ENCODE results near the gene FAM222A.

FAM222A gene

DNA sequence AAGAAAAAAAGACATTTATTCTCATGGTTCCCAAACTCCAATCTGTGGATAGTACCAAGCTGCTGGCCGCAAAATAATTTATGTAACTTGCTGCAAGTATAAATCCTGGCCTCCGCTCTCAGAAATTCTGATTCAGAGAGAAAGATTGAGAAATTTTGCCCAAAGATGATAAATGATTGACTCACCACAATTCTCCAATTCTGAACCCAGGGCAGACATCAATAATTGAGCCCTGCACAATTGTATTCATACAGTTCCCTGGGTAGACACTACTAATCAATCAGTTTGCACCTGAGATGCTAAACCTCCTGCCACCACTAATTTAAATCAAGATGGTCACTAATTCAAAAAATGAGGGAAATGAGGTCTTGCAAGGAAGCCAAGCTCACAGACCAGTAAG, 81.4 kb downstream of the FAM222A start:
- Histone ChIP-seq H3K27me3 (ENCODE audit: low read length) (no peaks in the 10 kb centered on the region), H2AFZ (ENCODE audit: low read depth, low read length, severe bottlenecking) (no peak overlapping the region), H3K27ac (ENCODE audit: low read depth, low read length) (no peak overlapping the region), H3K9me3 (ENCODE audit: insufficient read depth, low read length) (no peaks in the 10 kb centered on the region), H3K9ac (ENCODE audit: low read length) (no peak overlapping the region), H3K9me2 (replicated peaks; ENCODE audit: insufficient read depth, low read length) (no peaks in the 10 kb centered on the region), H3K79me2 (ENCODE audit: insufficient read depth, low read length) (no peaks in the 10 kb centered on the region), H3F3A (ENCODE audit: insufficient read depth) (no peaks in the 10 kb centered on the region), H3K4me2 (ENCODE audit: low read depth, low read length, poor library complexity, severe bottlenecking) (no peak overlapping the region), H3K36me3 (ENCODE audit: low read length) (no peaks in the 10 kb centered on the region), H3K4me3 (ENCODE audit: insufficient read depth, low read length, poor library complexity, severe bottlenecking) (no peak overlapping the region), H4K20me1 (ENCODE audit: low read depth, low read length) (no peaks in the 10 kb centered on the region)
- no peak for TF ChIP-seq EZH2phosphoT487 (conservative IDR thresholded peaks at IDR 0.05; ENCODE audit: low read length)
- TF ChIP-seq, protein P1, sequence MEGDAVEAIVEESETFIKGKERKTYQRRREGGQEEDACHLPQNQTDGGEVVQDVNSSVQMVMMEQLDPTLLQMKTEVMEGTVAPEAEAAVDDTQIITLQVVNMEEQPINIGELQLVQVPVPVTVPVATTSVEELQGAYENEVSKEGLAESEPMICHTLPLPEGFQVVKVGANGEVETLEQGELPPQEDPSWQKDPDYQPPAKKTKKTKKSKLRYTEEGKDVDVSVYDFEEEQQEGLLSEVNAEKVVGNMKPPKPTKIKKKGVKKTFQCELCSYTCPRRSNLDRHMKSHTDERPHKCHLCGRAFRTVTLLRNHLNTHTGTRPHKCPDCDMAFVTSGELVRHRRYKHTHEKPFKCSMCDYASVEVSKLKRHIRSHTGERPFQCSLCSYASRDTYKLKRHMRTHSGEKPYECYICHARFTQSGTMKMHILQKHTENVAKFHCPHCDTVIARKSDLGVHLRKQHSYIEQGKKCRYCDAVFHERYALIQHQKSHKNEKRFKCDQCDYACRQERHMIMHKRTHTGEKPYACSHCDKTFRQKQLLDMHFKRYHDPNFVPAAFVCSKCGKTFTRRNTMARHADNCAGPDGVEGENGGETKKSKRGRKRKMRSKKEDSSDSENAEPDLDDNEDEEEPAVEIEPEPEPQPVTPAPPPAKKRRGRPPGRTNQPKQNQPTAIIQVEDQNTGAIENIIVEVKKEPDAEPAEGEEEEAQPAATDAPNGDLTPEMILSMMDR (IDR thresholded peaks at IDR 0.05; ENCODE audit: insufficient read depth, low read length, poor library complexity, severe bottlenecking) = no peak

DNA sequence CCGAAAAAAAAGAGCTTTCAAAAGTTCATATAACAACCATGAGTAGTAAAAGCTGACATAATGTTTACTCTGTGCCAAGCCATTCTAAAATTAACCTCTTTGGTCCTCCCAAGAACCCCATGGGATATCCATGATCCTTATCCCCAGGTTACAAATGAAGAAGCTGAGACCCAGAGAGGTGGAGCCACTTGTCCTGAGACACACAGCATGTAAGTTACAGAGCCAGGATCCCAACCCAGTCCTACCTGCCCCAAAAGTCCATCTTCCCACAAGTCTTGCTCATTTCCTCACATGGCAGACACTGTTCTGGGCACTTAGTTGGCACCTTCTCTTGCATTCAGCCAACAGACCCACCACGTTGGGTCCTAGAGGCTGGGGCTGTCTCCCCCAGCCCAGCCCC, 82.4 kb downstream of the FAM222A start:
- H3F3A ChIP-seq (ENCODE audit: insufficient read depth) = no peaks in the 10 kb centered on the region
- TF ChIP-seq EZH2phosphoT487 (conservative IDR thresholded peaks at IDR 0.05; ENCODE audit: low read length) = no peak
- TF ChIP-seq, protein P1 (IDR thresholded peaks at IDR 0.05; ENCODE audit: insufficient read depth, low read length, poor library complexity, severe bottlenecking) = no peak

DNA sequence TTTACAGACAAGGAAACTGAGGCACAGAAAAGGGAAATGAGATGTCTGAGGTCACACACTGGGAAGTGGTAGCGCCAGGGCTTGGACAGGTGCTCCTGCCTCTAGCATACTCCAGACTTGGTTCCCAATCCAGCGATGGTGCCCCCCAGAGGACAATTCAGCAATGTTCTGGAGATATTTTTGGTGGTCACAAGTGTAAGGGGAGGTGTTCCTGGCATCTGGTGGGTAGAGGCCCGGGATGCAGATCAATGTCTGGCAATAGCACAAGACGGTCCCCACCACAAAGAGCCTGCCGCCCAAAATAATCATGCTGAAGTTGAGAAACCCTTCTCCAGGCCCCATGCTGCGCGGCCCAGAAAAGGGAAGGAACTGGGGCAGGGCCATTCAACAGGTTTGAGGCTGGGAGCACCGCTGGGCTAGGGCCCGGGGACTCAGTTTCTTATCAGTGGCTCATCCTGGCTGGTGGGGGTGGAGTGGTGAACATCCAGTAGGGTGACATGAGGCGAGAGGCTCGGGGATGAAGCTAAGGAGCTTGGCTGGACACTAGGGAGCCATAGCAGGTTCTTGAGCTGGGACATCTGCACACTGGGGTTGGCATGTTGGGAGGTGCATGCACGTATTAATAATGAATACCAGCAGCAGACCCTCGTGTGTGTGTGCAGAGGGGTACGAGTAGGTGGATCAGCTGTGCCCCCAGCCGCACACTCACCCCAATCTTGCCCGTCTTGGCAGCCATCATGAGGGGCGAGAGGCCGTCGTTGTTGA, 84.5 kb downstream of the FAM222A start:
- Histone ChIP-seq H3K27me3 (ENCODE audit: low read length) (no peaks in the 10 kb centered on the region), H4K20me1 (ENCODE audit: low read depth, low read length) (no peaks in the 10 kb centered on the region), H3K4me3 (ENCODE audit: insufficient read depth, low read length, poor library complexity, severe bottlenecking) (no peak overlapping the region), H3K4me2 (ENCODE audit: low read depth, low read length, poor library complexity, severe bottlenecking) (no peak overlapping the region), H3K9ac (ENCODE audit: low read length) (no peak overlapping the region), H3K9me3 (ENCODE audit: insufficient read depth, low read length) (no peaks in the 10 kb centered on the region), H3K9me2 (replicated peaks; ENCODE audit: insufficient read depth, low read length) (no peaks in the 10 kb centered on the region), H3K79me2 (ENCODE audit: insufficient read depth, low read length) (no peaks in the 10 kb centered on the region), H3K36me3 (ENCODE audit: low read length) (no peaks in the 10 kb centered on the region), H2AFZ (ENCODE audit: low read depth, low read length, severe bottlenecking) (no peak overlapping the region), H3F3A (ENCODE audit: insufficient read depth) (no peaks in the 10 kb centered on the region), H3K27ac (ENCODE audit: low read depth, low read length) (no peak overlapping the region)
- TF ChIP-seq, protein P1 (IDR thresholded peaks at IDR 0.05; ENCODE audit: insufficient read depth, low read length, poor library complexity, severe bottlenecking) = no peak
- TF ChIP-seq EZH2phosphoT487 (conservative IDR thresholded peaks at IDR 0.05; ENCODE audit: low read length) = no peak

More for the DNA sequence above, 82.4 kb downstream of the FAM222A start:
- Histone ChIP-seq H3K9me2 (replicated peaks; ENCODE audit: insufficient read depth, low read length) (no peaks in the 10 kb centered on the region), H3K27me3 (ENCODE audit: low read length) (no peaks in the 10 kb centered on the region), H3K9me3 (ENCODE audit: insufficient read depth, low read length) (no peaks in the 10 kb centered on the region), H3K36me3 (ENCODE audit: low read length) (no peaks in the 10 kb centered on the region), H3K4me2 (ENCODE audit: low read depth, low read length, poor library complexity, severe bottlenecking) (no peak overlapping the region), H3K4me3 (ENCODE audit: insufficient read depth, low read length, poor library complexity, severe bottlenecking) (no peak overlapping the region), H4K20me1 (ENCODE audit: low read depth, low read length) (no peaks in the 10 kb centered on the region), H3K27ac (ENCODE audit: low read depth, low read length) (no peak overlapping the region), H2AFZ (ENCODE audit: low read depth, low read length, severe bottlenecking) (no peak overlapping the region), H3K9ac (ENCODE audit: low read length) (no peak overlapping the region), H3K79me2 (ENCODE audit: insufficient read depth, low read length) (no peaks in the 10 kb centered on the region)

Measured in SU-DHL-6 (cell line).